Suprapubic skin (tissue), 4 donors: ENCODE data around the gene KHDRBS2. TPM values are rescaled to one million over a fixed set of nuclear protein-coding genes. Genes with fewer than 3 reads are reported as not detected.

Source experiments
- DNase-seq, 2 donors: peaks; one replicate each; pipeline ENCODE4 v3.0.0-alpha.2; 2019; ENCODE audit warnings: low spot score in 2 of 2
- H3K27ac ChIP-seq: fragments of 200-600 bp; sonication (generic); one replicate; pipeline ENCODE4 v1.5.1; 2019
- H3K27me3 ChIP-seq: fragments of 200-600 bp; sonication (generic); one replicate; pipeline ENCODE4 v1.5.1; 2019
- H3K36me3 ChIP-seq: fragments of 200-600 bp; sonication (generic); one replicate; pipeline ENCODE4 v1.5.1; 2019
- H3K4me1 ChIP-seq: fragments of 200-600 bp; sonication (generic); one replicate; pipeline ENCODE4 v1.5.1; 2019
- H3K4me3 ChIP-seq: fragments of 200-600 bp; sonication (generic); one replicate; pipeline ENCODE4 v1.5.1; 2019; ENCODE audit warnings: mild to moderate bottlenecking
- H3K9me3 ChIP-seq: fragments of 200-600 bp; sonication (generic); one replicate; pipeline ENCODE4 v1.5.1; 2019
- EP300 ChIP-seq: sonication (generic); formaldehyde crosslinking; IDR thresholded peaks from one replicate; pipeline ENCODE4 v1.6.1; 2017; ENCODE audit warnings: antibody characterized with exemption
- POLR2A ChIP-seq, 2 donors: fragments of 450-650 bp; IDR thresholded peaks; one replicate each; pipeline ENCODE4 v1.6.1; 2017; ENCODE audit warnings: antibody characterized with exemption in 2 of 2, mild to moderate bottlenecking in 2 of 2, moderate library complexity in 2 of 2
- POLR2AphosphoS5 ChIP-seq, 3 donors: sonication (generic); formaldehyde crosslinking; IDR thresholded peaks; one replicate each; pipeline ENCODE4 v1.6.1; 2017; ENCODE audit warnings: antibody characterized with exemption in 3 of 3
- WGBS: methylation state at CpG from one replicate; pipeline ENCODE4 v1.1.5; 2018; 5-methylcytosine and 5-hydroxymethylcytosine counted together
- total RNA-seq, 4 donors: library from RNA; depleted of rRNA; stranded (reverse); fragments of >200 nt; gene quantifications; one replicate each; pipeline ENCODE4 v1.1.0, GENCODE V29; 2016
- TF ChIP-seq, protein P1 (sequence below), 2 donors: fragments of 200-600 bp in 1 of 2; fragments of 450-650 bp in 1 of 2; sonication (generic) in 1 of 2; IDR thresholded peaks; one replicate each; pipeline ENCODE4 v1.5.1; 2016 to 2019; ENCODE audit warnings: antibody characterized with exemption in 2 of 2, mild to moderate bottlenecking in 1 of 2, moderate library complexity in 1 of 2

The KHDRBS2 gene
- total RNA-seq, 4 donors from 2014 or later: not detected

DNA sequence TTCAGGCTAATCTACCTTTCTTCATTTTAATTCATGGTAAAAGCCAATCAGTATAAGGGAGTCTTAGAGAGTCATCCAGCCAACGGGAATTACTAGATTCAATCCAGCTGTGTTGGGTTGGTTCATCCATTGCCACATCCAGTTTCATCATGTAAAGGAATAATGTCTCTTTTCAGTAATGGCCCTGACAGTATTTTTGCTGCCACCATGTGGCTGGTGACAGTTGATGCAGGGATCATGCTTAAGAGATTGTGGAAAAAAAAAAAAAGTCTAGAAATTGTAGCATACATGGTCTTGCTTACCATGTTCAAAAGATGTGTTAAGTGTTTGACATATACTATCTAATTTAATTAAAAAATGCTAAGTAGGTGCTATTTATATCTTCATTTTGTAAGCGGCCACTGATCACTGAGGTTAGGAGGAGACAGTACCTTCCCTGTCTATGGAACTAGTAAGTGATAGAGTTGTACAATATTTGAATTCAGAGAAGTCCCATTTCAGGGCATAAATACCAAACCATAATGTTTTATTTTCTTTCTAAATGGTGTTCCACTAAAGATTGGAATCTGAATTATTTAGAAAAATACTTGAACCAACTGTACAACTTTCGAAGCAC lies 135.9 kb downstream of the KHDRBS2 start:
- 65% methylated on average over 3 of the region's 3 CpGs for WGBS
- no peak for DNase-seq

DNA sequence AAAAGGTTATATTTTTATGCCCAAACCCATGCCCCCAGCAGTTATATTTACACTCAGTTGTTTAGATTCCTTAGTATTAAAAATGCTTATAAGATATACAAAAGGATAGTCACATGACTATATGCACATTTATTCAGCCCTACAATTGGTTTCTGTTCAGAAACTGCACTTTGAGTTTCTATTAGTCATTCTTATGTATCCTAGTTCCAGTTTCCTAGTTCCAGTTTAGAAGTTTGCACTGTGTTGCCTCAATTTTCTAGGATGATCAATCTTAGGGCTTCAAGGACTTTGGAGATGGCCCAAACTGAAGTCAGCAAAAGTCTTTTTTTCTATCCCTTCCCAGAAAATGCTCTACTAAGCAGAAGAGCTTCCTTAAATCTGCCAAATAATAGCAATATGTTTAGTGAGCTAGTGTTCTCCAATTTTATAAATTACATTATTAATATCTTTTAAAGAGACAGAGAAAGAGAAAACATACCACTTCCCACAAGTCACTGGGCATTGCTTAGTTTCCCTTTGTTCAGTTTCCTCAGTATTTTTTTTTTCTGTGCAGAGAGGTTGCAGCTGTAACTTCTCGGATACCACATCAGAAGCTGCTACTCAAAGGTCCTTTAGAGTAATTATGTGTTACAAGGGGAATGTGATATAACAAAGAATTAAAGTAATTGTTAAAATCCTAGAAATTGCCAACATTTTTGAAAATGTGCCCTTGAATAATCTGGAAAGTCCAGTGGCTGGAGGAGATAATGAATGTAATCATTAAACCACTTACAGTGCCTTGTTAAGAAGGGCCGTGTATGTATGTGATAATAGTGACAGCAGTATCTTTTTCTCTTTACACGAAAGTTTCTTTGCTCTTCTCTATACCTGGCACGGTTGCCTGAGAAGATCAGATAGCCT lies 138.8 kb downstream of the KHDRBS2 start:
- no peaks in the 10 kb centered on the region for H3K36me3 ChIP-seq
- H3K4me3 ChIP-seq: no peak overlapping the region
- no peak overlapping the region for H3K27ac ChIP-seq
- no peak for DNase-seq
- H3K9me3 ChIP-seq: no peaks in the 10 kb centered on the region
- 64% methylated on average over 4 of the region's 4 CpGs for WGBS
- no peak for TF ChIP-seq EP300
- TF ChIP-seq, protein P1, sequence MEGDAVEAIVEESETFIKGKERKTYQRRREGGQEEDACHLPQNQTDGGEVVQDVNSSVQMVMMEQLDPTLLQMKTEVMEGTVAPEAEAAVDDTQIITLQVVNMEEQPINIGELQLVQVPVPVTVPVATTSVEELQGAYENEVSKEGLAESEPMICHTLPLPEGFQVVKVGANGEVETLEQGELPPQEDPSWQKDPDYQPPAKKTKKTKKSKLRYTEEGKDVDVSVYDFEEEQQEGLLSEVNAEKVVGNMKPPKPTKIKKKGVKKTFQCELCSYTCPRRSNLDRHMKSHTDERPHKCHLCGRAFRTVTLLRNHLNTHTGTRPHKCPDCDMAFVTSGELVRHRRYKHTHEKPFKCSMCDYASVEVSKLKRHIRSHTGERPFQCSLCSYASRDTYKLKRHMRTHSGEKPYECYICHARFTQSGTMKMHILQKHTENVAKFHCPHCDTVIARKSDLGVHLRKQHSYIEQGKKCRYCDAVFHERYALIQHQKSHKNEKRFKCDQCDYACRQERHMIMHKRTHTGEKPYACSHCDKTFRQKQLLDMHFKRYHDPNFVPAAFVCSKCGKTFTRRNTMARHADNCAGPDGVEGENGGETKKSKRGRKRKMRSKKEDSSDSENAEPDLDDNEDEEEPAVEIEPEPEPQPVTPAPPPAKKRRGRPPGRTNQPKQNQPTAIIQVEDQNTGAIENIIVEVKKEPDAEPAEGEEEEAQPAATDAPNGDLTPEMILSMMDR (IDR thresholded peaks at IDR 0.05): no peak
- no peak for TF ChIP-seq POLR2AphosphoS5 (IDR thresholded peaks at IDR 0.05)
- TF ChIP-seq POLR2A (IDR thresholded peaks at IDR 0.05): no peak
- H3K27me3 ChIP-seq: no peaks in the 10 kb centered on the region
- H3K4me1 ChIP-seq: no peaks in the 10 kb centered on the region

More for the DNA sequence above, 135.9 kb downstream of the KHDRBS2 start:
- Histone ChIP-seq H3K4me1 (no peaks in the 10 kb centered on the region), H3K36me3 (no peaks in the 10 kb centered on the region), H3K9me3 (no peaks in the 10 kb centered on the region), H3K4me3 (no peak overlapping the region), H3K27me3 (no peaks in the 10 kb centered on the region), H3K27ac (no peak overlapping the region)
- TF ChIP-seq, protein P1 (IDR thresholded peaks at IDR 0.05): peak in 1 of 2 donors; percentile 25
- no peak for TF ChIP-seq POLR2A (IDR thresholded peaks at IDR 0.05)

DNA sequence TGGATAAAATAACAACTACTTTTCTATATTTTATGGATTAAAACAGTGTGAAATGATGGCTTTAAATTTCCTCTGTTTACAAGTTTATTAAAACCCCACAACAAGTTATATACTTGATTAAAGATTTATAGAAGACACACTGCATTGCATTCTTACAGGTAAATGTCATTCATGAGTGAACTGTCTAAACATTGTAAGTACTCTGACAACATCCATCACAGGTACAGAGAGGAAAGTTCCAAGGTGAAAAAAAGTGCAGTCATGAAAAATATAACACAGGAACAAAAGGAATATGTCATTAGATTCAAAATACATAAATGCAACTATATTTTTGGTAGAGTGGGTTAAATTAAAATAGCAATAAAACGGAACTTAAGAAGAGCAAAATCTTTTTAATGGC lies 156.9 kb downstream of the KHDRBS2 start:
- Histone ChIP-seq H3K36me3 (no peaks in the 10 kb centered on the region), H3K9me3 (peaks cover 5% of the 10 kb centered on the region), H3K27me3 (no peaks in the 10 kb centered on the region), H3K27ac (no peak overlapping the region), H3K4me1 (no peaks in the 10 kb centered on the region), H3K4me3 (no peak overlapping the region)
- DNase-seq: no peak
- 69% methylated on average over 1 of the region's 1 CpG for WGBS
- TF ChIP-seq, protein P1 (IDR thresholded peaks at IDR 0.05): no peak
- TF ChIP-seq POLR2AphosphoS5 (IDR thresholded peaks at IDR 0.05) (no peak), EP300 (no peak)

DNA sequence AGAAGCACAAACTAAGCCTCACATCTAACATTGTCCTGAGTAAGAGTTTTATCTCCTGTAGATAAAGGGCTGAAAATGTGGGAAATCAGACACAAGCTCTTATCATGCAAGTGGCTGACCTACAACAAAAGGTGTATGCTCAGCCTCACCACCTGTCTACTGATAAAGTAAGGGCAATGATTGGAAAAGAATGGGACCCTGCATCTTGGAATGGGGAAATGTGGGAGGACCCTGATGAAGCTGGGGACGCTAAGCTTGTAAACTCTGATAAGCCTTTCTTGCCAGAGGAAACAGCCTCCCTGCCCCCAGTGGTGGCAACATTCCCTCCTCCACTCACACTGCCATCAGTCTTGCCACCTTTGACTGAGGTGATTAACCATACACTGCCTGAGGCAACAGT lies 166.6 kb downstream of the KHDRBS2 start:
- no peak for TF ChIP-seq POLR2AphosphoS5 (IDR thresholded peaks at IDR 0.05)
- no peak for TF ChIP-seq POLR2A (IDR thresholded peaks at IDR 0.05)
- TF ChIP-seq, protein P1 (IDR thresholded peaks at IDR 0.05): no peak
- TF ChIP-seq EP300: no peak
- 92% methylated on average over 1 of the region's 1 CpG for WGBS
- H3K27me3 ChIP-seq: no peaks in the 10 kb centered on the region
- H3K27ac ChIP-seq: no peak overlapping the region
- no peak overlapping the region for H3K4me3 ChIP-seq
- H3K36me3 ChIP-seq: no peaks in the 10 kb centered on the region
- no peak for DNase-seq
- H3K4me1 ChIP-seq: no peaks in the 10 kb centered on the region
- H3K9me3 ChIP-seq: peaks cover 4% of the 10 kb centered on the region

DNA sequence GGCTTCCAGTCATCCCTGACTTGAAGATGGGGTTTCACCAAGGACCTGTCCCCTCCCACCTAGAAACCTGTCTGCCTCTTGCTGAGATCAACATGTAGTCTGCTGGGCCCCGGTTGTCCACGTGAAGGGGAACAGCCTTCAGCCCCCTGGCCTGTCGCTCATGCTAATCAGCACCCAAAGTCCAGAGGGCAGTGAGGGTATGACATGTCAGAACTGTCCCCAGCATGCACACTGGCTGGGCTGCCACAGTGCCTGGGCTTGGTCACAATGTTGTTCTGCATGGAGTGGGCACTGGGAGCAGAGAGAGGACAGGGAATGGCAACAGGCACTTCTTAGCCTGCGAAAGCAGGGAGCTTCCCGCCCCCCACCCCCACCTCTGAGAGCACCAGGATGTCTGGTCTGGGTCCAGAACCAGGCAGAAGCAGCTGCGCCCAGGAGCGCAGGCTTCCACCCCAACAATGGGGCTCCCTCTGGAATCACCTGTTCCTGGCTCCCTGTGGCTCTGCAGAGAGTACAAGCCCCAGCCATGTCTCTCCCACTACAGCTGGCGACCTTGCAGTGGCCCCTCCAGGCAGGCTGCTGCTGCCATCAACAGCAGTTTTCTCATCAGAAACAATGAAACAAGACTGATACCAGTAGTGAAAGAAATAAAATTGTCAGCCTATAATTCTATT lies 182.7 kb downstream of the KHDRBS2 start:
- 82% methylated on average over 3 of the region's 8 CpGs for WGBS
- no peaks in the 10 kb centered on the region for H3K27me3 ChIP-seq
- peak in 1 of 2 donors; percentile 42 for DNase-seq

More for the DNA sequence above, 182.7 kb downstream of the KHDRBS2 start:
- no peak overlapping the region for H3K4me3 ChIP-seq
- H3K36me3 ChIP-seq: no peaks in the 10 kb centered on the region
- TF ChIP-seq, protein P1 (IDR thresholded peaks at IDR 0.05): no peak
- TF ChIP-seq POLR2AphosphoS5 (IDR thresholded peaks at IDR 0.05): no peak
- no peak for TF ChIP-seq EP300
- TF ChIP-seq POLR2A (IDR thresholded peaks at IDR 0.05): no peak
- H3K27ac ChIP-seq: no peak overlapping the region
- H3K9me3 ChIP-seq: peaks cover 10% of the 10 kb centered on the region
- no peaks in the 10 kb centered on the region for H3K4me1 ChIP-seq
